HTR-8/SVneo (cell line): ENCODE measurements around the gene KDR.

Experiments
- DNase-seq: peaks from one replicate; pipeline ENCODE4 v3.0.0; 2011; ENCODE audit warnings: low spot score, mixed read lengths; ENCODE audit not compliant: insufficient read length
- FAIRE-seq: peaks from 2 replicates; lab custom pipeline; 2011; peaks lifted over from hg19 to GRCh38; lab: Jason Lieb, UNC

The KDR gene

GRCh38 chr4:55082756-55083155 is 42.6 kb downstream of the KDR start:
- FAIRE-seq (no peak), DNase-seq (no peak)

GRCh38 chr4:55080174-55080865 is 45.1 kb downstream of the KDR start:
- DNase-seq (no peak), FAIRE-seq (no peak)

- no peak for DNase-seq
- FAIRE-seq, result no peak
Observed at GRCh38 chr4:55079451-55080173, 45.8 kb downstream of the KDR start.

GRCh38 chr4:55078987-55079386 is 46.4 kb downstream of the KDR start:
- FAIRE-seq (no peak), DNase-seq (no peak)

- DNase-seq, result no peak
- no peak for FAIRE-seq
Observed at GRCh38 chr4:55077577-55077976, 47.8 kb downstream of the KDR start.

- no peak for FAIRE-seq
- DNase-seq, result no peak
Observed at GRCh38 chr4:55075823-55076716, 49.3 kb downstream of the KDR start.

GRCh38 chr4:55075376-55075775 is 50.0 kb downstream of the KDR start:
- FAIRE-seq, result no peak
- no peak for DNase-seq

GRCh38 chr4:55074386-55074785 is 51.0 kb downstream of the KDR start:
- FAIRE-seq (no peak), DNase-seq (no peak)

- DNase-seq (no peak), FAIRE-seq (no peak)
Observed at GRCh38 chr4:55071951-55072350, 53.4 kb downstream of the KDR start.

- DNase-seq (peak; percentile 1), FAIRE-seq (no peak)
Observed at GRCh38 chr4:55069248-55069647, 56.1 kb downstream of the KDR start.

GRCh38 chr4:55068522-55068921 is 56.9 kb downstream of the KDR start:
- FAIRE-seq (no peak), DNase-seq (no peak)

- no peak for DNase-seq
Observed at GRCh38 chr4:55066018-55066417, 59.4 kb downstream of the KDR start.

GRCh38 chr4:55055529-55055928 is 69.9 kb downstream of the KDR start:
- FAIRE-seq, result no peak
- no peak for DNase-seq

More at GRCh38 chr4:55066018-55066417, 59.4 kb downstream of the KDR start:
- no peak for FAIRE-seq

GRCh38 chr4:55051532-55051931 is 73.9 kb downstream of the KDR start:
- no peak for DNase-seq
- FAIRE-seq, result no peak

- FAIRE-seq (no peak), DNase-seq (no peak)
Observed at GRCh38 chr4:55050418-55050950, 74.9 kb downstream of the KDR start.

GRCh38 chr4:55038176-55038890 is 87.1 kb downstream of the KDR start:
- FAIRE-seq, result no peak
- no peak for DNase-seq

GRCh38 chr4:55037728-55038127 is 87.7 kb downstream of the KDR start:
- DNase-seq (no peak), FAIRE-seq (no peak)

GRCh38 chr4:55036405-55036804 is 89.0 kb downstream of the KDR start:
- FAIRE-seq (no peak), DNase-seq (no peak)

GRCh38 chr4:55035892-55036291 is 89.5 kb downstream of the KDR start:
- DNase-seq, result no peak
- FAIRE-seq, result no peak

GRCh38 chr4:55033296-55033695 is 92.1 kb downstream of the KDR start:
- FAIRE-seq (no peak), DNase-seq (no peak)
